GM21390 (cell line): Measurements from ENCODE around the gene DLGAP4.
"Not testable (repeated sequence)": the region's sequence is repeated elsewhere in the genome, so short reads cannot be mapped to it uniquely, and the experiment has no call there.

Experiments used
- ATAC-seq: cut with Tn5 transposase; IDR thresholded peaks from one replicate; pipeline ENCODE4 v1.9.1; 2021; ENCODE audit not compliant: unreplicated experiment

The DLGAP4 gene

DNA sequence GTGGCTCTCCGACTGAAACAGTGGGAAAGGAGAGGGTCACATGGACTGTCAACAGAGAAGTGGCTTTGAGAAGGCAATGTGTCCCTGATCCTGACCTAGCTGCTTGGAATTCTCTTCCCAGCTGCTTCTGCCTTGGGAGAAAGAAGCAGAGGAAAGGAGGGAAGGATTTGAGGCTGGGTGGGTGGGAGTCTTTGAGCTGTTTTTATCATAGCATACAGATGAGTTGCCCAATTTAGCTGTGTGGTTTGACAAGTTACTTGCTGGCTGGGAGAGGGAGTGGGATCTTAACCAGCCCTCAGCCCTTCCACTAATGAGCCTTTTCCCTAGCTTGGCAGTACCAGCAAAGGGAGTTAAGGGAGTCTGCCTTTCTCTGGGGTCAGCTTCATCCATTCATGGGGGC lies 184.1 kb downstream of the DLGAP4 start:
- no peak for ATAC-seq

GRCh38 chr20:36491901-36492617 lies 185.9 kb downstream of the DLGAP4 start:
- no peak for ATAC-seq

GRCh38 chr20:36493051-36493800 lies 187.1 kb downstream of the DLGAP4 start:
- no peak for ATAC-seq

- ATAC-seq: no peak
These were observed 187.6 kb downstream of the DLGAP4 start for GRCh38 chr20:36493801-36494114.

DNA sequence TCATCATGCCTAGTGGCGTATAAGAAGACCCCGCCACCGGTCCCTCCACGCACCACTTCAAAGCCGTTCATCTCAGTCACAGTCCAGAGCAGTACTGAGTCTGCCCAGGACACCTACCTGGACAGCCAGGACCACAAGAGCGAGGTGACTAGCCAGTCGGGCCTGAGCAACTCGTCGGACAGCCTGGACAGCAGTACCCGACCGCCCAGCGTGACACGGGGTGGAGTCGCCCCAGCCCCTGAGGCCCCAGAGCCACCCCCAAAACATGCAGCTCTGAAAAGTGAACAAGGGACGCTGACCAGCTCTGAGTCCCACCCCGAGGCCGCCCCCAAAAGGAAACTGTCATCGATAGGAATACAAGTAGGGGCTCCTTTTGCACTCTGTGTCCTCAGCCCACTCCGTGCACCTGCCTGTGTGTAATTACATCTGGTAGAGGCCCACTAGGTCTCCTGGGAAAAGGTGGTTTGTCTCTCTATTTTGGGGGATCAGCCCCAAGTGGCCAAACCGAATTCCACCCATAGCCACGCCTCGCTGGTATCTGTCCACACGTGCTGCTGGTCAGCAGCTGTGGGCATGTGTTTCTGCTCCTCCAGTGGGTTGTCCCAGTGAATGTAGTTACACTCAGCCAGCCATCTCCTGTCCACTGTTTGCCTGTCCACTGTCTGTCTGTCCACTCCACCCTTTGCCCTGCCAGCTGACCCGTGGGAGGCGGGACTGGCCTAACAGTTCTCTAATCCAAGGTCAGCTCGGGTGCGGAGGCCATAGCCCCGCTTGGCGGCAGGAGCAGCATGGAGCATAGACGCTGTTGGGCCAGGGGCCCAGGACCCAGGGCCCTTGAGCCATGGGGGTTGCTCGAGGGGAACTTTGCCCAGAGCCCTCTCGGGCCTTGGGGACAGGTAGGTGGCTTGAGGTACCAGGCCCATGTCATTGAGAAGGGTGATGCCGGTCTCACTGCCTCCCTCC lies 190.8 kb downstream of the DLGAP4 start:
- no peak for ATAC-seq

DNA sequence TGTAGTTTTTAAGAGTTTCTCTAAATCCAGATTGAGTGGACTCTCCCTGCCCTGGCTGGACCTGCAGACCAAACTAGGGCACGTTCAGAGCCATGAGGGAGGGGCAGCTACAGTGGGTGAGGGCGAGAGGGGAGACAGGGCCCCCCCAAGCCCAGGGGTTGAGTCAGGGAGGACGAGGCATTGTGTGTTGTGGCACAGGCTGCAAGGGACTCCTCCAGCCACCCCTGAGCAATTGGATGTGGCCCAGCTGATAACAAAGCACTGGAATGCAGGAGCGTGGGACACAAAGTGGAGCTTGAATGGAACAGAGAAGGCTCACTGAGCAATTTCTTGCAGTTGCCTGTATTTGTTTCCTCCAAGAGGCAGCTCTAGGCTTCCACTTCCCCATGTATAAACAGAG lies 191.7 kb downstream of the DLGAP4 start:
- ATAC-seq: no peak

- ATAC-seq: no peak
These were observed 192.4 kb downstream of the DLGAP4 start for GRCh38 chr20:36498386-36499179.

GRCh38 chr20:36499211-36499610 lies 193.1 kb downstream of the DLGAP4 start:
- ATAC-seq: no peak

DNA sequence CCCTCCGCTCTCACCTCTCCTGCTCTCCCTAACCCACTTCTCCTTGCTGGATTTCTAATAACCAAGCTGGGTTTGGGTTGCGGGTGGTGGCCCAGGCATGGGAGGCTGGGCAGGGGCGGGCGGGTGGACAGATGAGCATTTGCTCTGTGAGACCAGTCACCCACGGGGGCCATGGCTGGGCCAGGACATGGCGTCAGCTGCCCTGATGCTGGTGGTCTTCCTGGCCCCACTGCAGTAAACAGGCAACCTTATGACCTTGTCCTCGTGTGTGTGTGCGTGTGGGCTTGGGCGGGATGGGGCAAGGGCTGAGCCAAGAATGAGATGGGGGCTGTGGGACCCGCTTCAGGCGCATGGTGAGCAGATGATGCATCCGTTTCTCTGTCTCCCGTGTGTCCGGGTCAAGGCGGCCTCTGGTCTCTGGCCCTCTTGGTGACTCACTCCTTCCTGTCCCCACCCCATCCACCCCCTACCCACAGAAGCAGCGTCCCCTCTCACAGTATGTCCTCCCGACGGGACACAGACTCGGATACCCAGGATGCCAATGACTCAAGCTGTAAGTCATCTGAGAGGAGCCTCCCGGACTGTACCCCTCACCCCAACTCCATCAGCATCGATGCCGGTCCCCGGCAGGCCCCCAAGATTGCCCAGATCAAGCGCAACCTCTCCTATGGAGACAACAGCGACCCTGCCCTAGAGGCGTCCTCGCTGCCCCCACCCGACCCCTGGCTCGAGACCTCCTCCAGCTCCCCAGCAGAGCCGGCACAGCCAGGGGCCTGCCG lies 193.8 kb downstream of the DLGAP4 start:
- no peak for ATAC-seq

- ATAC-seq: no peak
These were observed 195.3 kb downstream of the DLGAP4 start for GRCh38 chr20:36501367-36502006.

DNA sequence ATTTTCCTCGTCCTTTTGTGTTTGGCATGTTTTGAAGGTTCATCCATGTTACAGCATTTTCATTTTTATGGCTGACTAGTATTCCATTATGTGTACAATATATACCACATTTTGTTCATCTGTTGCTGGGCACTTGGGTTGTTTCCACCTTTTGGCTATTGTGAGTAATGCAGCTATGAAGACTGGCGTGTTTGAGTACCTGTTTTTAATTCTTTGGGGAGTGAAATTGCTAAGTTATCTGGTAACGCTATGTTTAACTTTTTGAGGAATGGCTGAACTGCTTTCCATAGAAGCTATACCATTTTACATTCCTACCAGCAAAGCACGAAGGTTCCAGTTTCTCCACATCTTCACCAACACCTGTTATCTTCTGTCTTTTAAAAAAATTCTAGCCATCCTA lies 198.2 kb downstream of the DLGAP4 start:
- no peak for ATAC-seq

GRCh38 chr20:36506253-36506652 lies 200.1 kb downstream of the DLGAP4 start:
- no peak for ATAC-seq

GRCh38 chr20:36507746-36508145 lies 201.6 kb downstream of the DLGAP4 start:
- no peak for ATAC-seq

- no peak for ATAC-seq
These were observed 213.0 kb downstream of the DLGAP4 start for GRCh38 chr20:36519012-36519719.

DNA sequence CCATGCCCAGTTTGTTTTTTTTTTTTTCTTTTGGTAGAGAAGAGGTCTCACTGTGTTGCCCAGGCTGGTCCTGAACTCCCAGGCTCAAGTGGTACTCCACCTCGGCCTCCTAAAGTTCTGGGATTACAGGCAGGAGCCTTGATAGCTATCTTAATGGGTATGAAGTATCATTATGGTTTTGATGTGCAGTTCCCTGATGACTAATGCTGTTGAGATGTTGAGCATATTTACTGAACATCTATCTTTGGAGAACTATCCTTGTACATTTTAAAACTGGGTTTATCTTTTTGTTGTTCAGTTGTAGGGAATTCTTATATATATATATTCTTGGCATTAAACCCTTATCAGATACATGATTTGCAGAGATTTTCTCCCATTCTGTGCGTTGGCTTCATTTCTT lies 213.8 kb downstream of the DLGAP4 start:
- ATAC-seq: no peak

- ATAC-seq: no peak
These were observed 215.4 kb downstream of the DLGAP4 start for GRCh38 chr20:36521526-36521925.

- ATAC-seq: not testable (repeated sequence)
These were observed 216.3 kb downstream of the DLGAP4 start for GRCh38 chr20:36522412-36522811.

- no peak for ATAC-seq
These were observed 217.2 kb downstream of the DLGAP4 start for GRCh38 chr20:36523341-36523740.
